Glomerular visceral epithelial cell (primary cell): ENCODE data around the gene SEMA3G.

Source experiments
- DNase-seq: peaks from one replicate; pipeline ENCODE4 v3.0.0-alpha.2; 2016; ENCODE audit errors: extremely low spot score

The SEMA3G gene

GRCh38 chr3:52438579-52439425 is 6.1 kb downstream of the SEMA3G start:
- no peak for DNase-seq

- no peak for DNase-seq
Measured at GRCh38 chr3:52438104-52438376, 6.9 kb downstream of the SEMA3G start.

- no peak for DNase-seq
Measured at GRCh38 chr3:52437326-52438103, 7.4 kb downstream of the SEMA3G start.

DNA sequence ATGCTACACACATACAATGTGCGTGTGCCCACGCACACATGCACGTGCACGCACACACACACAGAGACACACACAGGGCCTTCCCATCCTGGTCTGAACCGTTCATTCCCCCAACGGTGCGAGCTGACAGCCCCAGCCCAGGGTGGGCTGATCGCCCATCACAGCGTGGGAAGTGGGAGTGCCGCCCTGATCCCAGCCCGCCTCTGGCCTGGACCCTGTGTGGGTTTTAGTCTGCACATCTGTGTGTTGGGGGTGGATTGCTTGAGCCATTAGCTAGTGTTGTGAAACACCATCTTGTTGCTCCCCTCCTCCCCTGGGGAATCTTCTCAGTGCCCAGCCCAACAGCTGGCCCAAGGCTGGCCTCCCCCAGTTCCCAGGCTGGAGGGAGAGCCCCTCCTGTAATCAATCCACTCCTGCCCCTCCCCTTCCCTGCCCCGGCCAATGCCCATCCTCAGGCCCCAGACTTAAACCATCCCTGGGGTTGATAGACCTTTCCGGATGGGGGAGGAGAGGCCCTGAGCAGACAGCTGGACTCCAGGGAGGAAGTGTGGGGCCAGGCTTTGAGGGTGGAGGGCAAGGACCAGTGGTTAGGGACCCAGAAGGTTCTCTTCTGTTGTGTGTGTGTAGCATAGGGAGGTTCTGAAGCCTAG is 8.3 kb downstream of the SEMA3G start:
- no peak for DNase-seq

GRCh38 chr3:52435246-52436101 is 9.4 kb downstream of the SEMA3G start:
- DNase-seq = no peak

DNA sequence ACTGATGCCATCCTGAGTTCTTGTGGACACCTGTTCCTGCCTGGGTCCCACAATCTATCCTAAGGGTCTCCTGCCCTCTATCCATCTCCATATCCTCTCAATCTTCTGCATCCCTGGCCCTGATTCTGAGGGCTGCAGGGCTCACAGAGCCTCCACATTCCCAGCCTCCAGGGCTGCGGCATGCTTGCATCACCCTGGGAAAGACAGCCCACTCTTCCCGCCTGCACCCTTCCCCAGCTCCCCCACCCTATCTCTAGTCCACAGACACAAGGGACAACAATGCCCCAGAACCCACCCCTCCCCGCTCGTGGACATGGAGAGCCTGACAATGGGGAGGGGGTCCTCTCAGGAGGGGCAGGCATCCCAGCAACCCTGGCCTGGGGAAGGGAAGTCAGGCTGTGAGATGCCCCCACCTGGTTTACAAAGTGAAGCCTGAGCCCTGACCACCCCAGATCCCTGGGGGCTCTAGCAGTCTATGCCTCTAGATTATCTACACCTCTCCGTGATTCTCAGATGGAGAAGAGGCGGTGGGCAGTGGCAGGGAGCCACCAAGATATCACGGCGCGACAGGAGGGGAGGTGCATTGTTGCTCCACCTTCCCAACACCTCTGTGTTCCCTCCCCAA is 10.3 kb downstream of the SEMA3G start:
- DNase-seq = no peak

GRCh38 chr3:52433996-52434479 is 10.9 kb downstream of the SEMA3G start:
- DNase-seq = no peak

- DNase-seq = no peak
Measured at GRCh38 chr3:52433328-52433995, 11.4 kb downstream of the SEMA3G start.

DNA sequence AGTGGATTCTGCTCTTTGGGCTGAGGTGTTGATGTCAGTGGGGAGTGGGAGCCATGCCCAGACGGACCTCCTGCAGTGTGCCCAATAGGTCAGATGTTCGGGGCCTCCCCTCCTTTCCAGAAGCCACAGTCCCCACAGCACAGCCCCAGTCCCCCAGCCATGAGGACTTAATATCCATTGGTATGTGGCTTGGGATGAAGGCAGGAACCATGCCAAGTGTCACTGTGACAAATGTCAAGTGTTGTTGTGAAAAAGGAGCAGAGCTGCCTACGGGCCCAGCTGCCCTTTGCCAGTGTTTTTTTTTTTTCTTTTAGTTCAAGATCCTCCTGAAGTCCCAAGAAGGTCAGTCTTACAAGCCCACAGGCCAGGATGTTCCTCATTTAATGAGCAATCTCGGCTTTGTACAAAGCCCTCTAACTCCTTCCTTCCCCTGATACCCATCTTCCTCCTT is 12.2 kb downstream of the SEMA3G start:
- DNase-seq = no peak

DNA sequence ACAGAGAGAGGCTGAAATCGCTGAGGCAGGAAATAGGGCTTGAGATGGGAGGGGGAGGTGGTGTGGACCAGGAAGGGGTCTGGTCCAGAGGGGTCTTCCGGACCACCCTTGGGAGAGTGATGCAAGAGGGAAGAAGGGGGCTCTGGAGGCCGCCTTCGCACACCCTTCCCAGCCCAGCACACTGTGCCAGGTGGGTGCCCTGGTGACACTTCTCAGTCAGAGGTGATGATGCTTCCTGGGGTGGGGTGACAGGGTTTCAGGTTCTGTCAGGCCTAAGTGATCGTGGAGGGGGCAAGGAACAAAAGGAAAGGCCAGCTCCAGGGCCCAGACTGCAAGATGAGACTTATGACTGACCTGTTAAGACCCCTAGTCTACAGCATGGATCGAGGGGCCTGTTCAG is 12.7 kb downstream of the SEMA3G start:
- DNase-seq = no peak

GRCh38 chr3:52431459-52432223 is 13.3 kb downstream of the SEMA3G start:
- DNase-seq = no peak

DNA sequence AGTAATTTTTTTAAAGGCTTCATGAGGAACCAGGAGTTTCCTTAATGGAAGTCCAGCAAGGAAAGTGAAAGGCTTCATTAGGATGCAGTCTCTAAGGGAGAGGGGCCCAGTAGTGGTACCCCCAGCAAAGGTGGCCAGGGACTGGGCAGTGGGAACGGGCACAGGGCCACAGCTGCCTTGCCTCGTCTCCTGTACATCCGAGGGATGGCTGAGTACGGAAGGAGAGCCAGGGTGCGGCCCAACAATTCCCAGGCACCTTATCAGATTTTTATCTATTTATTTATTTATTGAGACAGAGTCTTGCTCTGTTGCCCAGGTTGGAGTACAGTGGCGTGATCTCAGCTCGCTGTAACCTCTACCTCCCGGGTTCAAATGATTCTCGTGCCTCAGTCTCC is 14.5 kb downstream of the SEMA3G start:
- no peak for DNase-seq

- no peak for DNase-seq
Measured at GRCh38 chr3:52429779-52430415, 15.0 kb downstream of the SEMA3G start.

DNA sequence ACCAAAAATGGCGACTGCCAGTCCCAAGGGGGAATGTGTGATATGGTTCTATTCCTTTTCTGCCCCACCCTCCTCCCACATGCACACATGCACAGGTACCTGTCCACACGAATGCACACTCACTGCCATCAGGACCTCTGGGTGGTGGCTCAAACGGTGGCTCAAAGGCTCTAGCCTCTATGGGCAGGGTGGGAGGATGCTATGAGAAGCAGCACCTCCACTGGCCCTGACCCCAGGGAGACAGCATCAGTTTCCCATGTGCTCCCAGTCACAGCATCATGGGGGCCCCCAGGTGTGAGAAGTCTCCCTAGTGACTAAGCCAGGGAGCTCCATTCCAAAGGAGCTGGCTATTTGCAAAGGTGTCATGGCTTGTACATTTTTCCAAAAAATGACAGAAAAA is 15.9 kb downstream of the SEMA3G start:
- DNase-seq = no peak

GRCh38 chr3:52428151-52429005 is 16.5 kb downstream of the SEMA3G start:
- DNase-seq = peak; percentile 62

DNA sequence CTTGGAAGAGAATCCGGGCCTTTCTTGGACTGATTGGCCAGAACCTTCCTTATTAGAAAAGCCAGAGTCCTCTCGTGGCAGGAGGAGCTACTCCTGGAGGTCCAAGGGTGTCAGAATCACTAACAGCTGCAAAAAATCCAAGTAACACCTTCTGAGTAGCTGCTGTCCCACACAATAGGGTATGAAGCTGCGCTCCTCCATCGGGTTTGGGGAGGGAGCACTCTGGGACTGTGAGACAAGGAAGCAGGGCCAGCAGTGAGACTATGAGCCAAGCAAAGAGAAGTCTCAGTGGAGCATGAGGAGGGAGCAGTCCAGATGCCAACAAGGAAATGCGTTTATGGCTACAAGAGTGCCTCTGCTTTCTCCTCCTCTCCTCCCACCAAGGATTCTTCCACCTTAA is 21.7 kb downstream of the SEMA3G start:
- no peak for DNase-seq

GRCh38 chr3:52422669-52423068 is 22.2 kb downstream of the SEMA3G start:
- no peak for DNase-seq

DNA sequence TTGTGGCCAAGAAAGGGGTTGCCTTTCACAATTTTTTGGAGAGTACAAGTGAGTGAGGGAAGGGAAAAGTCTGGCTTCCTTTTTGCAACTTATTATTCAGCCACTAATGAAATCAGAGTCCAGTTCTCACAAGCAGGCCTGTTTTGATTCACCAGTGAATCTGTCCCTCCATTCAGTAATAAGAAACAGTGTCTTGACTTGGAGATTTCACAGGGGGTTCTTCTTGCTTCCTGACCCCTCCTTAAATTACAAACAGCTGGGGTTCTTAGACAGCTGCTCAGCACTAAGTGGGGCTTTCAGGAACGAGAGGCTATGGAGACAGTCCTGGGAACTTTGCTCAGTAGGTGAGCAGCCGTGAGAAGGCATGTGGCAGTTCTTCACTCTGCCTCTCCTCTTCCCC is 24.5 kb downstream of the SEMA3G start:
- DNase-seq = no peak
